ENCODE measurements around the gene COPS9.

COPS9 gene

DNA sequence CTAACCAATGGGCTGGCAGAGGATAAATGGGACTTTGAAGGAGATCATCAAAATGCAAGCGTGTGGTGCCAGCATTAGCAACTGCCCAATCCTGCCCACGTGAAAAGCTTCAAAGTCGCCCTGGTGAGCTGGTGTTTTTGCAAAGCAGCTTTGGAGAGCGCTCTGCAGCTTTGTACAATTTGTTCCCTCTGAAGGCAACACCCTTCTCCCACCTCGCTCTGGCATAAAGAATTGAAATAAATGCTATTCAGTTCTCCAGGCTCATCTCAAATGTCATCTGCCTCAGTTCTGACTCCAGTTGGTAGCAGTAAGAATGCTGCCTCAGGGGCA is 3.5 kb downstream of the COPS9 start:
- DNase-seq, result no peak

DNA sequence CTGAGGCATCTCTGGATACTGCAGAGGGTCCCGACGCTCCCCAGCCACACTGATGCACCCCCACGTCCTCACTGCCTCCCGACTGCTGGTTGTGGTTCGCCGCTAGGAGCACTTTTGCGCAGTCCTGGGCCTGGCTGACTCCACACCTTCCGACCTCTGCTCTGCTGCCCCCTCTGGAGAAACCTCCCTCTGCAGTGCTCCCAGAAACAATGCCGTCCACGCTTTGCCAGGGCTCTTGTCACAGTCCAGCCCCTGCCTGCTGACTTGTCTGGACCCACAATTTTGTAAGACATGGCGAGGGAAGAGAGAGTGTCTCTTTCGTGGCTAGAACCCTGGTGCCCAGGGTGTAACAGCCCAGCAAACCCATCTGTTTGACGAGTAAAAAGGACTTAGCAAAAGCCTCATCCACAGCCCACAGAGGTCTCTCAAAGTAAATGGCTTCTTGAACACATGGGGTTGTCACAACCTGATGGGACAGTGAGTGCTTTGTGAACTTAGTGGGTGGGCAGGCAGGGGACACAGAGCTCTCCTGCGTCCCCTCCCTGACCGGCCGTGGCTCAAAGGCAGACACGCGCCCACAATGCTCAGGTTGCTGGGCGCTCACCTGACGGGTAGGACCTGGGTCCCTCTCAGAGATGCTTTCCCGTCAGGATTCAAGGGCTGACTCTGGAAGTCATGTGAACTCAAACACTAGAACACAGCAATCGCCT is 4.0 kb downstream of the COPS9 start:
- no peak for DNase-seq

DNA sequence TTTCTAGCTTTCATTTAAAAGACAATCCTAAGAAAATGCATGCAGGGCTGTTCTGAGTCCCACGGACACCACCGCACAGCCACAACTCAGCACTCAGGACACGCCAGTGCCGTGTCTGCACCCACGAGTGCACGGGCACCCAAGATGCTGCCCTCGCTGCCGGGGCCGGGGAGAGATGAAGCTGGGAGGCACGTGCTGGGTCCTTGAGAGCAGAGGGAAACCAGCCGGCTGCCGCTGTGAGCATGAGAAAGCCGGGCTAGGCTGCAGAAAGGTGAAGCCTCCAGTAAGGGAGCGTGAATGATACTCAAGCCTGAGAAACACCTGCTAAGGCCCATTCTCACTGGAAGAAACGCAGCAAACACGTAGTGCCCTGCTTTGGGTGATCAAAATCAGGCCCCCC is 4.8 kb downstream of the COPS9 start:
- no peak for DNase-seq

DNA sequence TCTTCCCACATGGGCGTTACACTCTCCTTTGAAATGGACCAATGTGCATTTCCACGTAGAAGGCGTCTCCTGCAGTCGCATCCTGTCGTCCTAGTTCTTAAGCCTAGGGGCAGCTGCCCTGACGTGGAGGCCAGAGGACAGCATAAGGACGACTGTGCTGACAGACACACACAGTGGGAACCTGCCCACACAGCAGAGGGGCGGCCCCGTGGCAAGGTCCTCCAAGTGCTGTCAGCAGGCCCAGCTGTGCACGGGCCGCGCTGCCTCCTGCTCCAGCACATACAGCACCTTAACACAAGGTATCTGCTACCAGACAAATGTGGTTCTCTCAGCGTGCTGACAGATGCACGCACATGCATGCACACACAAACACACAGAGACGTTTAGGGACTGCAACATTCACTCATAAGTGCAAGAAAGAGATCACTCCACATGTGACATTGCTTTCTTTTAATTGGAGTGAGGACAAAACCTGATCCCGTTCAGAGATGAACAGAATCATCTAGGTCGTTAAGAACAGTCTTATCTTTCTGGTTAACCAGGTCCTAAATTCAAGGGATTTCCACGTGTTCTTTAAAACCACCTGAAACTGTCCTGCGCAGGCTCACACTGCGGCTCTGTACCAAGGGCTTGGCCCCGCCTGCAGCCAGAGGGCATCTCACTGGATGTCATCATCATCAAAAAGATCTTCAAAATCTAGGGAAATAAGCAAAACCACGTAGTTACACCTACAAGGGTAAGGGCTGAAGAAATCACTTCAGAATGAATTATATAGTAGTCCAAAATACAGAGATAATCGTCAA is 5.5 kb downstream of the COPS9 start:
- no peak for DNase-seq

DNA sequence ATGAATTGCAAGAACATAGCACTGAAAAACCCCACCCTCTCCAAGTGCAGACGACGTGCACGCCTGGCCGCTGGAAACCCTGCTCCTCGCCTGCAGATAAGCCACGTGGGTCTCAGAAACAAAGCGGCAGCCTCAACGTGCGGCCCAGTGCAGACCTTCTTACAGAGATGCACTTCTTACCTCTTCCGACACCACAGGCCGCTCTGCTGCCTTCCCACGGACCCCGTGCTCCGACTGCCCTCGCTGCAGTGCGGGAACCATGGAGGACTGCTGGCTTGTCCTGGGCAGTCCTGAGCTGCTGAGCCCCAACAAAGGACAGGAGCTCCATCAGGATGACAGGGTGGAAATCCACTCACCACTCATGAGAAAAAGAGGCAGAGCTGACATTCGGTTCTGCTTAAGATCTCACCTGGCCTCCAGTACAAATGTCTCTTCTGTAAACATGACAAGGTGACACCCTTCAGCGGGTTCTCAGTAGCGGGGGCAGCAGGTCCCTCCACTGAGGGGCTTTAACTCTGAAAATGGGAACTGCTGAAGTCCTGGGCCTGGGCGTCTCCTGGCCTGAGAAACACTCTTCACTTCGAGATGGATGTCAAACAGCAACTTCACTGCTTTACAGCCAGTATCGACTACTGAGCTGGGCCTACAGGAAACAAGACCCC is 6.2 kb downstream of the COPS9 start:
- DNase-seq, result no peak

DNA sequence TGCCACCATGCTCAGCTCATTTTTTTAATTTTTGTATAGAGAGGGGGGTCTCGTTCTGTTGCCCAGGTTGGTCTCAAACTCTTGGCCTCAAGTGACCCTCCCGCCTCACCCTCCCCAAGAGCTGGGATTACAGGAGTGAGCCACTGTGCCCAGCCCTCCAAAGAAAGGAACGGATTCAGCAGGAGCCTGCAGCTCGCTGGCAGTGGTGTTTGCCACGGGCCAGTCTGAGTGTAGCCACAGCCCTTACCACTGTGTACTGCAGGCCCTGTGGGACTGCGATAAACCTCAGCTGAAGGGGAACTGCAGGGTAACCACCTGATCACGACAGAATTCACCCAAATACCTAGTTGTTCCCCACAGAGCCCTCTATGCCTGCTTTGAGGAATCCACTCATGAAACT is 6.8 kb downstream of the COPS9 start:
- no peak for DNase-seq

GRCh38 chr2:240128608-240129145 is 7.4 kb downstream of the COPS9 start:
- no peak for DNase-seq

DNA sequence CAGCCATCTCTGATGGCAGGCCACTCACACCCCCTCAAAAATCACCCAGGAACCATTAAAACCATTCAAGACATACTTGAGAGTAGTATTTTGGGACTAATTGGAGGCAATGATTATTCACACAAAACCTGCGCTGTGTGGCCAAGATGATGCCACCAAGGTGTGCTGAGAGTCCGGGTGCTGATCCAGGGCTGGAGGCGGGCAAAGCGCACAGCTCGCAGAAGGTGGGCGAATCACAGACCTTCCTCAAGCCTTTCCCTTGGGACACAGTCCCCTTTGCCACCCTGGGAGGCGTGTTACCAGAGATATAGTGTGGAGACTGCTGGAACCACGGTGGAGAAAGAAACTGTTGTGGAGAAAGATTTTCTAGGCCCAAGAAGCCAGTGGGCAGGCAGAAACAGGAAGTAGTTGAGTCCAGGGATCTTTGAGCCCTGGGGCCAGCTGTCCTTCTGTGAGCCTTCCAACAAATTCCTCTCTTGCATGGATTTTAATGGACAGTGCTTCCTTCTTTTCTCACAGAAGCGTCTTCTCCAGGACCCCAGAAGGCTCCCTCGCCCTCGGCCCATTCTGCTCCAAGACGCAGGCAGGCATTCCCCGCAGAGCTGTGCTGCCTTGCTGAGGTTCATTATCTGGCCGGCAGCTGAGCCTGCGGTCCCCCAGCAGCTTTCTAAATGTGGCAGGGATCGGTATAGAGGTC is 8.0 kb downstream of the COPS9 start:
- no peak for DNase-seq

- DNase-seq, result no peak
Measured at GRCh38 chr2:240127191-240127750, 8.8 kb downstream of the COPS9 start.

GRCh38 chr2:240126731-240127130 is 9.4 kb downstream of the COPS9 start:
- DNase-seq, result no peak

DNA sequence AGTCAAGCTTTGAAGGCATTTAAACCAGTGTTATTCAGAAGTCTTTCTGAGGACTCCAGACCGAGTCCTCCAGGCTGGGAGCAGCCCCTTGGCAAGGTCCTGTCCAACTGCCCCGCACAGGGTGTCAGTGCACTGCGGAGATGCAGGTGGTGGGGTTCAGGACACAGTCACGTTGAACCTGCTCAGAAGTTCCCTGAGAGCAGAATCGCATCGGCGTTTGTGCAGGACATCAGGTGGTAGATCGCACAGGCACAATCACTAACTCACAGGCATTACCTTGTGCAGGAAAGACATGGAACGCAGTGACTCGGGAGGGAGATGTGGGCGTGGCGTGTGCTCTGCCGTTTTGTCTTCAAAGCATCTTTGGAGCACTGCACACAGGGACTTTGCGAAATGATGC is 10.4 kb downstream of the COPS9 start:
- no peak for DNase-seq

- no peak for DNase-seq
Measured at GRCh38 chr2:240124651-240125030, 11.5 kb downstream of the COPS9 start.

GRCh38 chr2:240123821-240124650 is 12.1 kb downstream of the COPS9 start:
- no peak for DNase-seq

- DNase-seq, result no peak
Measured at GRCh38 chr2:240121675-240122074, 14.4 kb downstream of the COPS9 start.

- no peak for DNase-seq
Measured at GRCh38 chr2:240121190-240121589, 14.9 kb downstream of the COPS9 start.

- no peak for DNase-seq
Measured at GRCh38 chr2:240114233-240114632, 21.9 kb downstream of the COPS9 start.

- DNase-seq, result no peak
Measured at GRCh38 chr2:240112914-240113690, 23.0 kb downstream of the COPS9 start.

DNA sequence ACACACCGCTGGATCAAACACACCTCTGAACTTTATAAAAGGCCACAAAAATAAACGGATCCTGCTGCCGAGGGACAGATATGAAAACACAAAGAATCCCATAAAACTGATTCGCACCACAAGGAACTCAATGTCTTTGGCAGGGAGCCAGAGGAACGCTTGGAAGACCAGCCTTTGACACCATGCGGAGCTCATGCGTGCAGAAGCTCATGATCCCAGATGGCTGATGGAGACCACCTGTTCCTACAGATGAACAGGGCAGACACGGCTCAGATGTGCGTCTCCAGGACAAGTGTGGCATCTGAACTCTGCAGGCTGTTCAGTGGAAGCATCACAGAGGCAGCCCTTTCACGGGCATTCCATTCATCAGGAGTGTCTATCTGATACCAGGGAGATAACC is 24.9 kb downstream of the COPS9 start:
- DNase-seq, result no peak

DNA sequence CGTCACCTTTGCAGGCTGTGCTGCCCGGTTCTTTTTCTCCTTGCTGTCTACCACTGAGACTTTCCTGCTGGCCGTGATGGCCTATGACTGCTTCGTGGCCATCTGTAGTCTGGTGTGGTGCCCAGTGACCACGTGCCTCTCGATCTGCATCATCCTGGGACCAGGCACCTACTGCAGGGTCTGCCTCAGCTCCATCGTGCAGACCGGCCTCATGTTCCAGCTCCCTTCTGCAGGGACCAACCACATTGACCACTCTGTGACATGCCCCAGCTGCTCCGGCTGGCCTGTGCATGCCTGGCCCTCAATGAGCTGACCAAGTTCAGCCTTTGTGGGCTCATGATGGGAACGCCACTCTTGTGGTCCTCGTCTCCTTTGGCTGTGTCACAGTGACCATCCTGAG is 26.7 kb downstream of the COPS9 start:
- DNase-seq, result no peak

GRCh38 chr2:240107477-240107796 is 28.7 kb downstream of the COPS9 start:
- no peak for DNase-seq

- no peak for DNase-seq
Measured at GRCh38 chr2:240106765-240107476, 29.2 kb downstream of the COPS9 start.

Measured in CD4-positive, alpha-beta T cell treated with Interleukin-1 beta for 1 hour (primary cell).